ENCODE results near the gene RAB27B. TPM values are rescaled to one million over a fixed set of nuclear protein-coding genes. Genes with fewer than 3 reads are reported as not detected.

Gene RAB27B
- total RNA-seq, 1 experiment from 2014 or later: 0.87 TPM

DNA sequence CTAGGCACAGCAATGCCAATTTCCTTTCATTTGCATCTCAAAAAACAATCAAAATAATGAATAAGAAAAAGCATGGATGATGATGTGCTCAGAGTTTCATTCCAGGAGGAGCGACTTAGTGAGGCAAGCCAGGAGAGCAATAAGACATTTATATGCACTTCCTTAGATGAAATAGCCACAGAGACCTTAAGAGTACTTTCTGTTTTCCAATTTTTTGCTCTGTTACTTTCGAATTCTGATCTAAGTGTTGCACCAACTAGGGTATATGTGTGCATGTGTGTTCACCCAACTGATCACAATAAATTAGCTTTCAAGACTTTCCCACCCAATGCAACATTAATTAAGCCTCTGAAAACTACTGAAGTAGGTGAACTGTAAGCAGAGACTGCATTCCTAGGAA is 709 bp downstream of the RAB27B start:
- TF ChIP-seq E2F5 (CRISPR knock-in tag; IDR thresholded peaks at IDR 0.05) (no peak), GRHL2 (CRISPR knock-in tag; IDR thresholded peaks at IDR 0.05; ENCODE audit: insufficient replicate concordance, severe bottlenecking) (no peak), AFF4 (CRISPR knock-in tag; IDR thresholded peaks at IDR 0.05; ENCODE audit: borderline replicate concordance) (no peak), RELA (CRISPR knock-in tag; IDR thresholded peaks at IDR 0.05; ENCODE audit: borderline replicate concordance) (no peak), TEAD4 (CRISPR knock-in tag; IDR thresholded peaks at IDR 0.05) (no peak), ZMAT4 (CRISPR knock-in tag; IDR thresholded peaks at IDR 0.05) (no peak), ZNF317 (CRISPR knock-in tag; IDR thresholded peaks at IDR 0.05; ENCODE audit: borderline replicate concordance, low read depth) (no peak), SMAD3 (CRISPR knock-in tag; IDR thresholded peaks at IDR 0.05; ENCODE audit: borderline replicate concordance) (no peak), ZNF396 (CRISPR knock-in tag; IDR thresholded peaks at IDR 0.05; ENCODE audit: borderline replicate concordance) (no peak), TCF7 (CRISPR knock-in tag; IDR thresholded peaks at IDR 0.05; ENCODE audit: low read depth) (no peak), MXD4 (CRISPR knock-in tag; IDR thresholded peaks at IDR 0.05; ENCODE audit: borderline replicate concordance) (no peak)
- TF ChIP-seq, protein P1, sequence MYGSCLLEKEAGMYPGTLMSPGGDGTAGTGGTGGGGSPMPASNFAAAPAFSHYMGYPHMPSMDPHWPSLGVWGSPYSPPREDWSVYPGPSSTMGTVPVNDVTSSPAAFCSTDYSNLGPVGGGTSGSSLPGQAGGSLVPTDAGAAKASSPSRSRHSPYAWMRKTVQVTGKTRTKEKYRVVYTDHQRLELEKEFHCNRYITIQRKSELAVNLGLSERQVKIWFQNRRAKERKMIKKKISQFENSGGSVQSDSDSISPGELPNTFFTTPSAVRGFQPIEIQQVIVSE (CRISPR knock-in tag; IDR thresholded peaks at IDR 0.05; ENCODE audit: borderline replicate concordance): no peak
- TF ChIP-seq, protein P2, sequence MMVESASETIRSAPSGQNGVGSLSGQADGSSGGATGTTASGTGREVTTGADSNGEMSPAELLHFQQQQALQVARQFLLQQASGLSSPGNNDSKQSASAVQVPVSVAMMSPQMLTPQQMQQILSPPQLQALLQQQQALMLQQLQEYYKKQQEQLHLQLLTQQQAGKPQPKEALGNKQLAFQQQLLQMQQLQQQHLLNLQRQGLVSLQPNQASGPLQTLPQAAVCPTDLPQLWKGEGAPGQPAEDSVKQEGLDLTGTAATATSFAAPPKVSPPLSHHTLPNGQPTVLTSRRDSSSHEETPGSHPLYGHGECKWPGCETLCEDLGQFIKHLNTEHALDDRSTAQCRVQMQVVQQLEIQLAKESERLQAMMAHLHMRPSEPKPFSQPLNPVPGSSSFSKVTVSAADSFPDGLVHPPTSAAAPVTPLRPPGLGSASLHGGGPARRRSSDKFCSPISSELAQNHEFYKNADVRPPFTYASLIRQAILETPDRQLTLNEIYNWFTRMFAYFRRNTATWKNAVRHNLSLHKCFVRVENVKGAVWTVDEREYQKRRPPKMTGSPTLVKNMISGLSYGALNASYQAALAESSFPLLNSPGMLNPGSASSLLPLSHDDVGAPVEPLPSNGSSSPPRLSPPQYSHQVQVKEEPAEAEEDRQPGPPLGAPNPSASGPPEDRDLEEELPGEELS (CRISPR knock-in tag; IDR thresholded peaks at IDR 0.05): no peak
- ChIA-PET CTCF (interaction anchor here (1.0 kb wide), 1 partner anchor 384 kb away, joined by 3 read pairs; no protein-coding TSS in a partner anchor), POLR2A (no interaction called here)
- peak overlapping the region; percentile 80 for H3K4me3 Mint-ChIP-seq
- DNase-seq (ENCODE audit: low spot score) (no peak), ATAC-seq (no peak)
- peaks cover 9% of the 10 kb centered on the region for H3K27me3 Mint-ChIP-seq (ENCODE audit: low read depth)
- no peak overlapping the region for H3K27ac Mint-ChIP-seq
- peaks cover 16% of the 10 kb centered on the region for H3K4me1 Mint-ChIP-seq
- no peaks in the 10 kb centered on the region for H3K36me3 Mint-ChIP-seq
- H3K9me3 Mint-ChIP-seq: peaks cover 8% of the 10 kb centered on the region

DNA sequence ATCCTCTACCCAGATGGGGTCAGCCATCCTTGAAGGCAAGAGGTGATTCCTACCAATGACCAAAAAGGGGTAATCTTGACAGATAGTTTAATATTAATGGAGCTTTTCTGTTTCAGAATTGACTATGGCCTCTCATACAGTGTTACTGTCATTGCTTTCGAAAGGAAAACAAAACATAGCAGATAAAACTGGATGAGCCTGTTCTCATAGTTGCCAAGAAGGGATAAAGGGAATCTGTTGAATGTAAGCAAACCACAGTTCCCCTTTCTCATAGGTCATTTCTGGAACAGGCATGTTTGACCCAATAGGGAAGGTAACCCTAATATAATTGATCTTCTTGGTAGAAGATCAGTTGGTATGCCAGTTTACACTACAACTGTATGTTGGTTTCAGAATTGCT is 1.6 kb downstream of the RAB27B start:
- Mint-ChIP-seq H3K9me3 (peaks cover 8% of the 10 kb centered on the region), H3K36me3 (no peaks in the 10 kb centered on the region), H3K27me3 (ENCODE audit: low read depth) (peaks cover 9% of the 10 kb centered on the region), H3K4me1 (peaks cover 16% of the 10 kb centered on the region), H3K27ac (no peak overlapping the region), H3K4me3 (no peak overlapping the region)
- ATAC-seq (no peak), DNase-seq (ENCODE audit: low spot score) (no peak)
- POLR2A ChIA-PET: no interaction called here
- CTCF ChIA-PET: interaction anchor here (1.0 kb wide), 1 partner anchor 385 kb away, joined by 3 read pairs; no protein-coding TSS in a partner anchor
- TF ChIP-seq, protein P3, sequence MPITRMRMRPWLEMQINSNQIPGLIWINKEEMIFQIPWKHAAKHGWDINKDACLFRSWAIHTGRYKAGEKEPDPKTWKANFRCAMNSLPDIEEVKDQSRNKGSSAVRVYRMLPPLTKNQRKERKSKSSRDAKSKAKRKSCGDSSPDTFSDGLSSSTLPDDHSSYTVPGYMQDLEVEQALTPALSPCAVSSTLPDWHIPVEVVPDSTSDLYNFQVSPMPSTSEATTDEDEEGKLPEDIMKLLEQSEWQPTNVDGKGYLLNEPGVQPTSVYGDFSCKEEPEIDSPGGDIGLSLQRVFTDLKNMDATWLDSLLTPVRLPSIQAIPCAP (CRISPR knock-in tag; IDR thresholded peaks at IDR 0.05): no peak
- TF ChIP-seq ZNF219 (CRISPR knock-in tag; IDR thresholded peaks at IDR 0.05; ENCODE audit: borderline replicate concordance) (no peak), CREB1 (CRISPR knock-in tag; IDR thresholded peaks at IDR 0.05) (no peak), ZBTB21 (CRISPR knock-in tag; IDR thresholded peaks at IDR 0.05; ENCODE audit: borderline replicate concordance) (no peak), E2F4 (CRISPR knock-in tag; IDR thresholded peaks at IDR 0.05; ENCODE audit: borderline replicate concordance, low read depth) (no peak), TP53 (CRISPR knock-in tag; IDR thresholded peaks at IDR 0.05) (no peak), ZNF317 (CRISPR knock-in tag; IDR thresholded peaks at IDR 0.05; ENCODE audit: borderline replicate concordance, low read depth) (no peak)
- TF ChIP-seq, protein P4, sequence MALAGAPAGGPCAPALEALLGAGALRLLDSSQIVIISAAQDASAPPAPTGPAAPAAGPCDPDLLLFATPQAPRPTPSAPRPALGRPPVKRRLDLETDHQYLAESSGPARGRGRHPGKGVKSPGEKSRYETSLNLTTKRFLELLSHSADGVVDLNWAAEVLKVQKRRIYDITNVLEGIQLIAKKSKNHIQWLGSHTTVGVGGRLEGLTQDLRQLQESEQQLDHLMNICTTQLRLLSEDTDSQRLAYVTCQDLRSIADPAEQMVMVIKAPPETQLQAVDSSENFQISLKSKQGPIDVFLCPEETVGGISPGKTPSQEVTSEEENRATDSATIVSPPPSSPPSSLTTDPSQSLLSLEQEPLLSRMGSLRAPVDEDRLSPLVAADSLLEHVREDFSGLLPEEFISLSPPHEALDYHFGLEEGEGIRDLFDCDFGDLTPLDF (CRISPR knock-in tag; IDR thresholded peaks at IDR 0.05): no peak
- TF ChIP-seq, protein P5, sequence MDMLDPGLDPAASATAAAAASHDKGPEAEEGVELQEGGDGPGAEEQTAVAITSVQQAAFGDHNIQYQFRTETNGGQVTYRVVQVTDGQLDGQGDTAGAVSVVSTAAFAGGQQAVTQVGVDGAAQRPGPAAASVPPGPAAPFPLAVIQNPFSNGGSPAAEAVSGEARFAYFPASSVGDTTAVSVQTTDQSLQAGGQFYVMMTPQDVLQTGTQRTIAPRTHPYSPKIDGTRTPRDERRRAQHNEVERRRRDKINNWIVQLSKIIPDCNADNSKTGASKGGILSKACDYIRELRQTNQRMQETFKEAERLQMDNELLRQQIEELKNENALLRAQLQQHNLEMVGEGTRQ (CRISPR knock-in tag; IDR thresholded peaks at IDR 0.05): no peak

All from WTC11 (cell line).